HFF-Myc (cell line): ENCODE measurements around the gene OR10H1.
A peak's percentile ranks its signal among the peaks of the same experiment; 100 is the strongest.
"Not testable (repeated sequence)": the region's sequence is repeated elsewhere in the genome, so short reads cannot be mapped to it uniquely, and the experiment has no call there.

Experiments
- DNase-seq: peaks from one replicate; pipeline ENCODE4 v3.0.0-alpha.2; 2011; ENCODE audit warnings: low read depth; ENCODE audit errors: extremely low read depth
- H3K4me3 ChIP-seq: replicated peaks from 2 replicates; pipeline ENCODE4 v1.5.1; 2011; ENCODE audit warnings: low read depth, mild to moderate bottlenecking, control low read depth, low read length
- CTCF ChIP-seq: IDR thresholded peaks from 2 replicates; pipeline ENCODE4 v1.5.1; 2012; ENCODE audit warnings: mild to moderate bottlenecking, low read depth, low read length, control low read depth; ENCODE audit errors: missing control alignments

The OR10H1 gene

DNA sequence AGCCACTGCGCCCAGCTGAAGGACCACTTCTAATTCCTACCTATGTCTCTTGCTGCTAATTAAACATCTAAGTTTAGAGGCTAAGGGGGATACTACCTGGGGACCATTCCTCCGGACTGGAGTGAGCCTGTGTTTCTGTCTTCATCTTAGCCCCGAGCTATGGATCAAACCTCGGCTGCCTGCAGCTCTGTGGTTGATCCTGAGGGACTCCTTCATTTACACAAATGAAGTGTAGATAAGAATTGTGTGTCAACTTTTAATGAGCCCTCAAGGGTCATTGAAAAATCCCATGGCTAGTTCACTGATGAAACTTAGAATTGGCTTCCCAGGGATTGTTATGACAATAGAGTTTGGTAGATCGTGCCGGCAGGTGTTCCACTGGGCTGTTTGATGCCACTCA, 31.5 kb upstream of the OR10H1 start:
- no peak for TF ChIP-seq CTCF
- DNase-seq = no peak
- no peak overlapping the region for H3K4me3 ChIP-seq

DNA sequence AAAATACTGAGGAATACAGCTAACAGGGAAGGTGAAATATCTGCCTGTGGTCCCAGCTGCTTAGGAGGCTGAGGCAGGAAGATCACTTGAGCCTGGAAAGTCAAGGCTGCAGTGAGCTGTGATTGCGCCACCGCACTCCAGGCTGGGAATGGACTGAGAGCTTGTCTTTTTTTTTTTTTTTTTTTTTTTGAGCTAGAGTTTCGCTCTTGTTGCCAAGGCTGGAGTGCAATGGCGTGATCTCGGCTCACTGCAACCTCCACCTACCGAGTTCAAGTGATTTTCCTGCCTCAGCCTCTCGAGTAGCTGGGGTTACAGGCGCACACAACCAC, 28.4 kb upstream of the OR10H1 start:
- DNase-seq, H3K4me3 ChIP-seq: not testable (repeated sequence)

- no peak for TF ChIP-seq CTCF
- DNase-seq = no peak
- no peak overlapping the region for H3K4me3 ChIP-seq
Observed at GRCh38 chr19:15843203-15843893, 27.9 kb upstream of the OR10H1 start.

GRCh38 chr19:15841875-15842569, 26.6 kb upstream of the OR10H1 start:
- no peak for DNase-seq
- H3K4me3 ChIP-seq = no peak overlapping the region
- TF ChIP-seq CTCF = no peak

GRCh38 chr19:15840833-15841232, 25.4 kb upstream of the OR10H1 start:
- no peak for DNase-seq
- H3K4me3 ChIP-seq = no peak overlapping the region
- TF ChIP-seq CTCF = no peak

DNA sequence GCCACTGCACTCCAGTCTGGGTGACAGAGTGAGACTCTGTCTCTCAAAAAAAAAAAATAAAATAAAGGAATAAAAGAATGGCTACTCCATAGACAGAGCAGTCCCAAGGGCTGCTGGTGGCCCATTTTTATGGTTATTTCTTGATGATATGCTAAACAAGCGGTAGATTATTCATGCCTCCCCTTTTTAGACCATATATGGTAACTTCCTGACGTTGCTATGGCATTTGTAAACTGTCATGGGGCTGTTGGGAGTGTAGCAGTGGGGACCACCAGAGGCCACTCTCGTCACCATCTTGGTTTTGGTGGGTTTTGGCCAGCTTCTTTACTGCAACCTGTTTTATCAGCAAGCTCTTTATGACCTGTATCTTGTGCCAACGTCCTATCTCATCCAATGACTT, 24.4 kb upstream of the OR10H1 start:
- H3K4me3 ChIP-seq = not testable (repeated sequence)

GRCh38 chr19:15838351-15838750, 22.9 kb upstream of the OR10H1 start:
- TF ChIP-seq CTCF = no peak
- no peak overlapping the region for H3K4me3 ChIP-seq
- no peak for DNase-seq

More for the DNA sequence above, 24.4 kb upstream of the OR10H1 start:
- DNase-seq = not testable (repeated sequence)

- TF ChIP-seq CTCF = no peak
- peak overlapping the region; percentile 53 for H3K4me3 ChIP-seq
- no peak for DNase-seq
Observed at GRCh38 chr19:15837221-15837731, 21.8 kb upstream of the OR10H1 start.
